GM21717 (cell line): ENCODE results near the gene PRIM1.
"Not testable (repeated sequence)": the region's sequence is repeated elsewhere in the genome, so short reads cannot be mapped to it uniquely, and the experiment has no call there.

ENCODE experiments used
- ATAC-seq: cut with Tn5 transposase; IDR thresholded peaks from one replicate; pipeline ENCODE4 v1.9.1; 2021; ENCODE audit warnings: mild to moderate bottlenecking, moderate library complexity; ENCODE audit not compliant: unreplicated experiment

The PRIM1 gene

DNA sequence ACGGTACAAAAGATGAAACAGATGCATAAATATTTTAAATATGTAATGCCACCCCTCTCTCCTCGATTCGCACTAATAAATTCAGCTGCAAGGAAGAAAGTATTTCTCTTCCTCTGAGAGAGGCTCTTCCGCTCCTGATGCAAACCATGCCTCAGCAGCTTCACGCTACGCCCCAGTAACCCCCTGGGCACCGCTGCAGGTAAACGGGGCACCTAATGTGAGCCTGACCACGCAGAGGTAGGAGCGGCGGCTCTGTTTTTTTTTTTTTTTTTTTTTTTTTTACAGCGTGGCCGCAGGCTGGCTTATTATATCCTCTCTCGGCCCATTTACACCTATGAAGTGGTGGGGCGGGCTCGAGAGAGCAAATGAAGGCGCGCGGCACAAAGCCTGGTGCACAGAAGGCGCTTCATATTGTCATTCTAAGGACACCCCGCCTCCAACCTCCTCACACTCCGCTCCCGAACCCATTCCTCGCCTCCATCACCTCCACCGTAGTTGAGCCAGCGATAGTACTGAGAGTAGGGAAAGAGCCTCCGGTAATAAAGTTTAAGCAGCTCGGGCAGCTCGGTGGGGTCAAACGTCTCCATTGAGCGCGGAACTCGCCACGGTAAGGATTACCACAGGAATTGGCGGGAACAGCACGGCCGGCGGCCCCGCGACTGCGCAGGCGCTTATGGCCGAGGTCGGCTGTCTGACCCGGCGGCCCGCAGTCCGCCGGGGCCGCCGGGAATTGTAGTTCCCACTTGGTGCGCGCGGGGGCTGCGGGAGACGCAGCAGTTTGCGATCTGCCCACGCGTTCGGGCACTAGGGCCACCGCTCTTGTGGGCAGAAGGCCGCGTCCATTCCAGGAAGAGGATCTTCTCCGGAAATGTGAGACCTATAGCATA is at the start of gene PRIM1:
Gene PRIM1, minus strand, starts transcription at position 612 of the 887 bp plus-strand sequence. Its CDS starts 25 bp downstream, at position 587.
- ATAC-seq: peak; percentile 77

DNA sequence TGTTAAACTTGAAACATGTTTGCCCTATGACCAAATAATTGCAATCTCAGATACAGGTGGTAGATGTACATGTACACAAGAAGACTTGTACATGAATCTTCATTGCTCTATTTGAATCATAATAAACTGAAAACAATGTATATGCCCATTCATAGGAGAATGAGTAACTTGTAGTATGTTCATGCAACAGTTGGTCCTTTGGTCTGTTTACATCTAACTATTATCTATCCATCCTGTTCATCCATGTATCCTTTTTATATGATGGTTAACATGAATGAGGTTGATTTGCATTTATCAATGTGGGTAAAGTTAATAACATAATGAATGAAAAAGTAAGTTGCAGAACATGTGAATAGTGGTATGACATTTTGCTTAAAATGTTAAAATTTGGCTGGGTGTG is 48.1 kb upstream of the PRIM1 start:
- no peak for ATAC-seq

DNA sequence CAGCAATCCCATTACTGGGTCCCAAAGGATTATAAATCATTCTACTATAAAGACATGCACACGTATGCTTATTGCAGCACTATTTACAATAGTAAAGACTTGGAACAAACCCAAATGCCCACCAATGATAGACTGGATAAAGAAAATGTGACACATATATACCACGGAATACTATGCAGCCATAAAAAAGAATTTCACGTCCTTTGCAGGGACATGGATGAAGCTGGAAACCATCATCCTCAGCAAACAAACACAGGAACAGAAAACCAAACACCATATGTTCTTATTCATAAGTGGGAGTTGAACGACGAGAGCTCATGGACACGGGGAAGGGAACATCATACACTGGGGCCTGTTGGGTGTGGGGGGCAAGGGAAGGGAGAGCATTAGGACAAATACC is 47.2 kb upstream of the PRIM1 start:
- not testable (repeated sequence) for ATAC-seq

DNA sequence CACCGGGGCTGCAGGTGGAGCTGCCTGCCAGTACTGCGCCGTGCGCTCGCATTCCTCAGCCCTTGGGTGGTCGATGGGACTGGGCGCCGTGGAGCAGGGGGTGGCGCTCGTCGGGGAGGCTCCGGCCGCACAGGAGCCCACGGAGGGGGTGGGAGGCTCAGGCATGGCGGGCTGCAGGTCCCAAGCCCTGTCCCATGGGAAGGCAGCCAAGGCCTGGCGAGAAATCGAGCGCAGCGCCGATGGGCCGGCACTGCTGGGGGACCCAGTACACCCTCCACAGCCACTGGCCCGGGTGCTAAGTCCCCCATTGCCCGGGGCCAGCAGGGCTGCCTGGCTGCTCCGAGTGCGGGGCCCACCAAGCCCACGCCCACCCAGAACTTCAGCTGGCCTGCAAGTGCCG is 43.7 kb upstream of the PRIM1 start:
- not testable (repeated sequence) for ATAC-seq

DNA sequence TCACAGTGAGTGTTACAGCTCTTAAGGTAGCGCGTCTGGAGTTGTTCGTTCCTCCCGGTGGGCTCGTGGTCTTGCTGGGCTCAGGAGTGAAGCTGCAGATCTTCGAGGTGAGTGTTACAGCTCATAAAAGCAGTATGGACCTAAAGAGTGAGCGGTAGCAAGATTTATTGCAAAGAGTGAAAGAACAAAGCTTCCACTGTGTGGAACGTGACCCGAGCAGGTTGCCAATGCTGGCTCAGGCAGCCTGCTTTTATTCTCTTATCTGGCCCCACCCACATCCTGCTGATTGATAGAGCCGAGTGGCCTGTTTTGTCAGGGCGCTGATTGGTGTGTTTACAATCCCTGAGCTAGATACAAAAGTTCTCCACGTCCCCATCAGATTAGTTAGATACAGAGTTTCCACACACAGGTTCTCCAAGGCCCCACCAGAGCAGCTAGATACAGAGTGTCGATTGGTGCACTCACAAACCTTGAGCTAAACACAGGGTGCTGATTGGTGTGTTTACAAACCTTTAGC is 43.0 kb upstream of the PRIM1 start:
- not testable (repeated sequence) for ATAC-seq

DNA sequence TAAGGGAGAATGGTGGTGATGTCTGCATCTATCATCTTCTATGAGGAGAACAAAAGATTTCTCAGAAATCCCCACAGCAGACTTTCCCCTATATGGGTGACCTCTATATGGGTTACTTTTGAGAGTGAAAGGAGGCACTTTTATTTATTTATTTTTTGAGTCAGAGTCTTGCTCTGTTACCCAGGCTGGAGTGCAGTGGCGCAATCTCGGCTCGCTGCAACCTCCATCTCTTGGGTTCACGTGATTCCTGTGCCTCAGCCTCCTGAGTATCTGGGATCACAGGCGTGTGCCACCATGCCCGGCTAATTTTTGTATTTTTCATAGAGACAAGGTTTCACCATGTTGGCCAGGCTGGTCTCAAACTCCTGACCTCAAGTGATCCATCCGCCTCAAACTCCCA is 41.0 kb upstream of the PRIM1 start:
- ATAC-seq: not testable (repeated sequence)

DNA sequence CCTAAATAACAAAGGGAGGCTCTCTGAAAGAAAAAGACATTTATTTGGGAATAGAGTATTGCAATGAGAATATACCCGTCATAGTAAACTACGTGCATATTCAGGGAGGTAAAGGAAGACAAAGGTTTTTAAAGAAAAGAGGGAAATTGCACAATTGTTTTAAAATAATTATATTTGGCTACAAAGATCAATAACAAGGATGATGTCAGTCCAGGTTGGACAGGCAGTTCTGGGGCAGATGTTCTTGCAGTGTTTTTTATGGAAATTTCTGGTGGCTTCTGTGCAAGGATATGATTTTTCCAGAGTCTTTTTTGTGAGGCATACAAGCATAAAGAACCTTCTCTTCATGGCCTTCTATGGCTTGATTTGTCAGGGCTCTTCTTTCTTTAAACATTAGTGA is 40.6 kb upstream of the PRIM1 start:
- no peak for ATAC-seq

DNA sequence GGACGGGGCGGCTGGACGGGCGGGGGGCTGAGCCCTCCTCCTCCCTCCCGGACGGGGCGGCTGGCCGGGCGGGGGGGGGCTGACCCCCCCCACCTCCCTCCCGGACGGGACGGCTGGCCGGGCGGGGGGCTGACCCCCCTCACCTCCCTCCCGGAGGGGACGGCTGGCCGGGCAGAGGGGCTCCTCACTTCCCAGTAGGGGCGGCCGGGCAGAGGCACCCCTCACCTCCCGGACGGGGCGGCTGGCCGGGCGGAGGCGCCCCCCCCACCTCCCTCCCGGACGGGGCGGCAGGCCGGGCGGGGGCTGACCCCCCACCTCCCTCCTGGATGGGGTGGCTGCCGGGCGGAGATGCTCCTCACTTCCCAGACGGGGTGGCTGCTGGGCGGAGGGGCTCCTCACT is 37.3 kb upstream of the PRIM1 start:
- not testable (repeated sequence) for ATAC-seq

DNA sequence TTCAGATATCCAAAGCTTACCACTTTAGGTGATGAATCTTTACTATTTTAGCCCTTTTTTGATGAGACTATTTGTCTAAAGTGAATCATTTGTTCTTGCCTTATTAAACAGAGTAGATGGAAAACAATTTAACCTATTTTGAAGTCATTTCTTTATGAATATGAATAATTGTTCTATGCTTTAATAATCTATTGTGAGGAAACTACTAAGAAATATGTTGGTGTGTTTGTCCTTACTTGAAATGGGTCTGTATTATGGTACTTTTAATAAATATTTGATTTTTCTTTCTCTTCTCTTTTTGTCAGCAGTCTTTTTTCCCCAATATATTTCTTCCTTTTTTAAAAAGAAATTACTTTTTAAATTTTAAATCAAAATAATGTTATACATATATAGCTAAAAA is 35.4 kb upstream of the PRIM1 start:
- no peak for ATAC-seq

DNA sequence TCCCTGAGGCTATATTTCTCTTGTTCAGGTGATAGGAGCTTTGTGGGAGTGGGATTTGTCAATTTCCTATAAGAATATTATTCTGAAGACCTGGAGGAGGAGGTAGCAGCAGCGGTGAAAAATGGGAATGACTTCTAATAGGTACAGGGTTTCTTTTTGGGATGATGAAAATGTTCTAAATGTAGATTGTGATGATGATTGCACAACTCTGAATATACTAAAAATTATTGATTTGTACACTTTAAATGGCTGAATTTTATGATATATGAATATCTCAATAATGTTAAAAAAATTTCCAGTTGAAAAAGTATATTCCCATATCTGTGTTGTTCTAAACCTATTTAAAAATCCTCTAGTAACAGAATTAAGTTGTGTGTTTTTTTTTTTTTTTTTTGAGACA is 33.8 kb upstream of the PRIM1 start:
- ATAC-seq: no peak

DNA sequence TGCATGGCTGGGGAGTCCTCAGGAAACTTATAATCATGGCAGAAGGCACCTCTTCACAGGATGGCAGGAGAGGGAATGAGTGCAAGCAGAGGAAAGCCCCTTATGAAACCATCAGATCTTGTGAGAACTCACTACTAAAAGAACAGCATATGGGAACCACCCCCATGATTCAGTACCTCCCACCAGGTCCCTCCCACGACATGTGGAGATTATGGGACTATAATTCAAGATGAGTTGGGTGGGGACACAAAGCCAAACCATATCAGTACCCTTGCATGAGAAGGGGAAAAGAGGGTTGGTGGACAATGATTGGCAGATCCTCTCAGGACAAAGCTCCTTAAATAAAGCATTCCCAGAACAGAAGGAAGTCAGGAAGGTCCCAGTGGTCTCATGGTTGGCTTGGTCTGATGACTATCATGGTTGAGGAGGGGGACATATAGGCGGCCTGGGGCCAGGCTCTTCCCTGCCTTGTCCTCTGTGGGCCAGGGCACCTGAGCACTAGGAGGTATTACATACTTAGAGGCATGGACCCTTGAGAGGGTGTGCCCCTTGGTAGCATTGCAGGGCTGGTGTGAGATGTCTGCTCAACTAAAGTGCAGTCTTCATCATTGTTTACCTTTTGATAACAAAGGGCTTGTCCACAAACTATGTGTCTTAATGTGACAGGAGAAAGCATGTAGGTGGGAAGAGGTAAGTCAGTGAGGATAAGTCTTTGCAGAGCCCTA is 33.2 kb upstream of the PRIM1 start:
- no peak for ATAC-seq

DNA sequence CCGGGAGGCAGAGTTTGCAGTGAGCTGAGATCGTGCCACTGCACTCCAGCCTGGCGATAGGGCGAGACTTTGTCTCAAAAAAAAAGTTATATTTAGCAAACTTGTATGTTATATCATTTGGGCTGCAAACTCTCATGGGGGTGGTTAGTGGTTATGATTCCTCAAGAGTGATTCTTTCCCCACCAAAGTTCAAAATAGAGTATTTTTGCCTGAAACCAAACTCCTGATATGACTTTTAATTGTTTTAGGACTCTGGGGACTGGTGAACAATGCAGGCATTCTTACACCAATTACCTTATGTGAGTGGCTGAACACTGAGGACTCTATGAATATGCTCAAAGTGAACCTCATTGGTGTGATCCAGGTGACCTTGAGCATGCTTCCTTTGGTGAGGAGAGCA is 29.6 kb upstream of the PRIM1 start:
- no peak for ATAC-seq

DNA sequence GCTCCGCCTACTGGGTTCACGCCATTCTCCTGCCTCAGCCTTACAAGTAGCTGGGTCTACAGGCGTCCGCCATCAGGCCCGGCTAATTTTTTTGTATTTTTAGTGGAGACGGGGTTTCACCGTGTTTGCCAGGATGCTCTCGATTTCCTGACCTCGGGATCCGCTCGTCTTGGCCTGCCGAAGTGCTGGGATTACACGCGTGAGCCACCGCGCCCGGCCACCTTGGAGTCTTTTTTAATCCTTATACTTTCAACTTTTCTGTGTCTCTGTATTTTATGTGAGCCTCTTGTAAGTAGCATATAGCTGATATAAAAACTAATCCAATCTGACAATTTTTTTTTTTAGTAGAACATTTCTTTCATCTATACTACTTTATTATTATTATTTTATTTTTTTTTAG is 26.6 kb upstream of the PRIM1 start:
- no peak for ATAC-seq

DNA sequence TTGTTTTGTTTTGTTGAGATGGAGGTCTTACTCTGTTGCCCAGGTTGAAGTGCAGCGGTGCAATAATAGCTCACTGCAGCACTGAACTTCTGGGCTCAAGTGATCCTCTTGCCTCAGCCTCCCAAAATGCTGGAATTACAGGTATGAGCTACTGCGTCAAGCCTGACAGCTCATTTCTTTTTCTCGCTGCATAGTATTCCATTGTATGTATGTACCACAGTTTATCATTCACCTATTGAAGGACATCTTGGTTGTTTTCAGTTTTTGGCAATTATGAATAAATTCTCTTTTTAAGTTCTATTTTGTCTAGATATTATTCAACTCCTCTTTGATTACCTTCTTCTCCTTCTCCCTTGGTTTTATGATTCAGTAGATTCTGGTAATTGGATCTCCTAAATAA is 24.5 kb upstream of the PRIM1 start:
- no peak for ATAC-seq

DNA sequence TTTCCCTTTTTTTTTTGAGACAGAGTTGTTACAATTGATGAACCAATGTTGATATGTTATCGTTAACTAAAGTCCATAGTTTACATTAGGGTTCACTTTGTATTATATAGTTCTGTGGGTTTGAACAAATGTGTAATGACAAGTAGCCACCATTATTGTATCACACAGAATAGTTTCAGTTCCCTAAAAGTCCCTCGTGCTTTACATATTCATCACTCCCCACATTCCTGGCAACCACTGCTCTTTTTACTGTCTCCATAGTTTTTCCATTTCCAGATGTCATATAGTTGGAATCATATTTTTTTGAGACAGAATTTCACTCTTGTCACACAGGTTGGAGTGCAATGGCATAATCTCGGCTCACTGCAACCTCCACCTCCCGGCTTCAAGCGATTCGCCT is 23.5 kb upstream of the PRIM1 start:
- ATAC-seq: no peak

DNA sequence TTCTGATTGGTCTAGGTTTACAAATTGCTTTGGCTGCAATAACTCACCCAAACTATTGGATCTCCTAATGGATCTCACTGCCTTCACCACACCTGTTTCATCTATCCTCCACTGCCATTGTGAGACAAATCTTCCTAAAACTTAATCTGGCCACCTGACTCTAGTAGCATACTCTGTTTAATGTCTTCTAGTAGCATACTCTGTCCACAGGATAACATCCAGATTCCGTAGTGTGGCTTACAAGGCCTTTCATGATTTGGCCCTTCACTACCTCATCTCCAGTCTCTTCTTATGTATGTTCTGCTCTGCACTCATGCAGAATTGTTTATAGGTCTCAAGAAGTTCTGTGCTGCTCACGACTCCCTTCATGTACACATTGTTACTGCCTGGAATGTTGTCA is 21.0 kb upstream of the PRIM1 start:
- no peak for ATAC-seq

DNA sequence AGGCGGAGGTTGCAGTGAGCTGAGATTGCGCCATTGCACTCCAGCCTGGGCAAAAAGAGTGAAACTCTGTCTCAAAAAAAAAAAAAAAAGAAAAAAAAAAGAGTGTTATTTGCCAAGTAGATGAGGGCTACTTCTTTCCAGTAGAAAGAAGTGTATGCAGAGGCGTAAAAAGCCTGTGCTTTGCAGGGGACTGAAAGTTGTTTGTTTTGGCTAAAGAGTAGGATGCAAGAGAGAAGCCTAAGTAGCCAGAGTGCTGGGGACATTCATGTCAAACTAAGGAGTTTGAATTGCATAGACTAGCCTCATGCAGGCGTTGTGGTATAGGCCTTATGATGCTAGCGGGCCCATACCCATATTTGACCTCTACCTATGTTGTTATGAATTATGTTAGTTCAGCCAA is 20.5 kb upstream of the PRIM1 start:
- no peak for ATAC-seq

DNA sequence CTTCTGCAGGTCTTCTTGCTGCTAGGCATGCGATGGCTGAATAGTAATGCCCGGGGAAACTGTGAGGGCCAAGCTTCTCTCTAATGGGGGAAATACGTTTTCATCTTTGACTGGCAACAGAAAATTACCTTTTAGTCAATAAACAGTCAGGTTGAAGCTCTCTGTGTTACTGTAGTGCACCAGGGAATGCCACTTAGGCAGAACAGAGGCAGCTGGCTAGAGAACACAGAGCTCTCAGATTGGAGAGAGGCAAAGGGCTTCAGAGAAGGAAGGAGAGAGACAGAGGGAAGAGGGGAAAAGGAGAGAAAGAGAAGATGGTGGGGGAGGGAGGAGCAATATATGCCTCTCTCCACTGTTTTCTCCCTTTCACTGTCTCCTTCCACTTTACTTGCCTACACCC is 17.7 kb upstream of the PRIM1 start:
- no peak for ATAC-seq

DNA sequence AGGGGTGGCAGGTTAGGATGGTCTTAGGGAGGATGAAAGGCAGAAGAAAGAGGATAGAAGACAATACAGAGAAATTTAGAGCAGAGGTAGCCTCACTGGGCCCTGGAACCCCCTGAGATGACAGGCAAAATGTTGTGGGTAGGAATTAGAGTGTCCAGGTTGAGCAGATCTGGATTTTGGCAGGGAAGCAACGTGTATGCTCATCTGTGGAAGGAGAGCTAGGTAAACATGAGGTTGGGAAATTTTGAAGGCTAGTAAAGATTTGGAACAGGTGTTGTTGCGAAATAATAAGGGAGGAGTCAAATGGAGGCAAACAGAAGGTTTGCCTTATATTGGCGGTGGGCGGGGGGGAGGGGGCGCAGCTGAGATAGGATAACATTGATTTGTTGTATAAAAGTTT is 16.3 kb upstream of the PRIM1 start:
- ATAC-seq: no peak

DNA sequence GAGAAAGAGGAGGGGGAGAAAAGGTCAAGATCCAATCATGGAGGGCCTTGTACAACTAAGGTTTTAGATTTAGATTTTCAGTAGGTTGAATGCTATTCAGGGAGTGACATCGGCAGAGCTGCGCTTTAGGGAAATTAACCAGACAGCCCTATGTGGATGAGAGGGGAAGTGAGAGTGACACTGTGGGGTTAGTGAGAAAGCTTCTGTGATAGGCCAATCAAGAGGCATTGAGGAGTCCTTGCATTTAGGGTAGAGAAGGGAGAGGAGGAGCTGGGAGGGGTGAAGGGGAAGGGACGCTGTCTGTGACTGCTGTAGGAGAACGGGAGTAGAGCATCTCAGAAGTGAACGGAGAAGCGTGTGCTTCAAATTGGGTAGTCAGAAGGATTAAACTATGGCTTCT is 14.4 kb upstream of the PRIM1 start:
- peak; percentile 94 for ATAC-seq

DNA sequence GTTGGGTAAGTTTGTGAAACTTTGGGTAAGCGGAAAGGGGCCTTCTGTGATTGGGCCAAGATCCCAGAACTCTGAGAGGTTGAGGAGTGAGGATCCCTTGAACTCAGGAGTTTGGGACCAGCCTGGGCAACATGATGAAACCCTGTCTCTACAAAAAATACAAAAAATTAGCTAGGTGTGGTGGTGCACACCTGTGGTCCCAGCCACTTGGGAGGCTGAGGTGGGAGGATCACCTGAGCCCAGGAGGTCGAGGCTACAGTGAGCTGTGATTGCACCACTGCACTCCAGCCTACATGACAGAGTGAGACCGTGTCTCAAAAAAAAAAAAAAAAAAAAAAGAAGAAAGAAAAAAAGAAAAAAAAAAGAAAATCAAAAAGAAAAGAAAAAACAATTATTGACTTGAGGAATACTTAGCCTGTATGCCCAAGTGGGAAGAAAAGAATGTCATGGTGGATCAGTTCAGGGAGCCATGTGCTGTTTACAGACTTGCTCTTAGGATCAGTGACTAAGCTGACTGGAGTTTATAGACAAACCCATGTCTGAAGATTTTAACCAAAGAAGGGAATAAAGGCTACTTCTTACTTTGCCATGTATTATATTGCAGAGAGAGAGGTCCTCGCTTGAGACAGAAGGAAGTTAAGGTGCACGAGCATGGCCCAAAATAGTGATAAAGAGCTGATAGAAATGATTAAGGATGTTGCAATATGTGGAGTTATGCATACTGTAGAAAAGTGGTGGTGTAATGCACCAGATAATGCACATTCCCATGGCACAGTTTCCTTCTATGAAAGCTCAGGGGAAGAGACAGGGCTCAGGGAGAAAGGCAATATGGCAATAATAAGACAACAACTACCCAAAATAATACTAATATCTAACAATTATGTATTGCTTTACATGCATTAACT is 11.9 kb upstream of the PRIM1 start:
- ATAC-seq: no peak
